NB4 (cell line): ENCODE results near the gene GRHL1.

Source experiments
- CTCF ChIP-seq: IDR thresholded peaks from one replicate; pipeline ENCODE4 v1.5.1; 2012; ENCODE audit warnings: low read depth, low read length
- POLR2A ChIP-seq: IDR thresholded peaks from 2 replicates; pipeline ENCODE4 v1.6.1; 2011; ENCODE audit warnings: mild to moderate bottlenecking; ENCODE audit not compliant: insufficient read length; ENCODE audit errors: extremely low read depth
- TF ChIP-seq, protein P1 (sequence below): IDR thresholded peaks from 2 replicates; pipeline ENCODE4 v1.6.1; 2011; ENCODE audit warnings: low read depth, low read length

GRCh38 chr2:9990736-9991135 is 39.2 kb downstream of the GRHL1 start:
- TF ChIP-seq POLR2A (no peak), CTCF (no peak)
- TF ChIP-seq, protein P1, sequence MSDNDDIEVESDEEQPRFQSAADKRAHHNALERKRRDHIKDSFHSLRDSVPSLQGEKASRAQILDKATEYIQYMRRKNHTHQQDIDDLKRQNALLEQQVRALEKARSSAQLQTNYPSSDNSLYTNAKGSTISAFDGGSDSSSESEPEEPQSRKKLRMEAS = no peak
